Measurements from ENCODE around the gene CPA2. TPM values are rescaled to one million over a fixed set of nuclear protein-coding genes. Genes with fewer than 3 reads are reported as not detected.

CPA2 gene
- total RNA-seq, 1 donor from 2014 or later: 0.82 TPM

DNA sequence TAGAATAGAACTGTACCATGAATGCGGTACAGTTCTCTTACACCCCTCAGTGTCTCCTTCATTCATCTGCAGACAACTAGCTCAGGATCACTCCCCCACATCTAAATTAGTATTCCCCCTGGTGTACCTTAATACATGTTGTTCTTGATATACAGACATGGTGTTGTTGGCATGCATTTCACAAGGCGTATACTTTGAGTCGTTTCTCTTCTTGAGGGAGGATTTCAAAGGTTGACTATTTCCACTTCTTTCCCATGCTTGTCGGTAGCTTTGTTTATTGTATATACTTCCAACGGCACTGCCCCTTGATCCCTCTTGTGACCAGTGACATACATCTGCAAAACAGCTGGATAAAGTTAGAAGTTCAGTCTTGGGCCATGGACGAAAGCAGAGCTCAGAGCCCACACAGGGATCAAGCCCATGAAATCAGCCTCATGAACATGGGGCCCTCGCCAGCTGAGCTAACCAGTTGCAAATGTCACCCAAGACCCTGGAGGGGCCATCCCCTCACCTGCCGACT, 34.9 kb downstream of the CPA2 start:
- peaks cover 6% of the 10 kb centered on the region for H3K27me3 Mint-ChIP-seq (ENCODE audit: insufficient read depth, low read depth)
- Histone ChIP-seq H2AFZ (replicated peaks) (no peak overlapping the region), H3K4me3 (no peak overlapping the region), H3K4me2 (no peak overlapping the region), H3K79me2 (ENCODE audit: low read depth) (no peaks in the 10 kb centered on the region), H3K36me3 (no peaks in the 10 kb centered on the region), H4K20me1 (ENCODE audit: low read depth) (no peaks in the 10 kb centered on the region), H3K27me3 (no peaks in the 10 kb centered on the region), H3K4me1 (no peaks in the 10 kb centered on the region), H3K9me3 (ENCODE audit: low read depth) (no peaks in the 10 kb centered on the region), H3K27ac (no peak overlapping the region), H3F3A (ENCODE audit: low read depth) (no peaks in the 10 kb centered on the region), H3K9ac (no peak overlapping the region)
- H3K4me1 Mint-ChIP-seq: peaks cover 25% of the 10 kb centered on the region
- H3K27ac Mint-ChIP-seq: no peak overlapping the region
- no peaks in the 10 kb centered on the region for H3K36me3 Mint-ChIP-seq
- no peak for TF ChIP-seq EZH2 (IDR thresholded peaks at IDR 0.05)
- TF ChIP-seq EZH2phosphoT487 (IDR thresholded peaks at IDR 0.05): no peak
- TF ChIP-seq, protein P1, sequence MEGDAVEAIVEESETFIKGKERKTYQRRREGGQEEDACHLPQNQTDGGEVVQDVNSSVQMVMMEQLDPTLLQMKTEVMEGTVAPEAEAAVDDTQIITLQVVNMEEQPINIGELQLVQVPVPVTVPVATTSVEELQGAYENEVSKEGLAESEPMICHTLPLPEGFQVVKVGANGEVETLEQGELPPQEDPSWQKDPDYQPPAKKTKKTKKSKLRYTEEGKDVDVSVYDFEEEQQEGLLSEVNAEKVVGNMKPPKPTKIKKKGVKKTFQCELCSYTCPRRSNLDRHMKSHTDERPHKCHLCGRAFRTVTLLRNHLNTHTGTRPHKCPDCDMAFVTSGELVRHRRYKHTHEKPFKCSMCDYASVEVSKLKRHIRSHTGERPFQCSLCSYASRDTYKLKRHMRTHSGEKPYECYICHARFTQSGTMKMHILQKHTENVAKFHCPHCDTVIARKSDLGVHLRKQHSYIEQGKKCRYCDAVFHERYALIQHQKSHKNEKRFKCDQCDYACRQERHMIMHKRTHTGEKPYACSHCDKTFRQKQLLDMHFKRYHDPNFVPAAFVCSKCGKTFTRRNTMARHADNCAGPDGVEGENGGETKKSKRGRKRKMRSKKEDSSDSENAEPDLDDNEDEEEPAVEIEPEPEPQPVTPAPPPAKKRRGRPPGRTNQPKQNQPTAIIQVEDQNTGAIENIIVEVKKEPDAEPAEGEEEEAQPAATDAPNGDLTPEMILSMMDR (IDR thresholded peaks at IDR 0.05): no peak
- DNase-seq (ENCODE audit: low spot score): no peak
- H3K9me3 Mint-ChIP-seq: peaks cover 6% of the 10 kb centered on the region
- H3K4me3 Mint-ChIP-seq: no peak overlapping the region

DNA sequence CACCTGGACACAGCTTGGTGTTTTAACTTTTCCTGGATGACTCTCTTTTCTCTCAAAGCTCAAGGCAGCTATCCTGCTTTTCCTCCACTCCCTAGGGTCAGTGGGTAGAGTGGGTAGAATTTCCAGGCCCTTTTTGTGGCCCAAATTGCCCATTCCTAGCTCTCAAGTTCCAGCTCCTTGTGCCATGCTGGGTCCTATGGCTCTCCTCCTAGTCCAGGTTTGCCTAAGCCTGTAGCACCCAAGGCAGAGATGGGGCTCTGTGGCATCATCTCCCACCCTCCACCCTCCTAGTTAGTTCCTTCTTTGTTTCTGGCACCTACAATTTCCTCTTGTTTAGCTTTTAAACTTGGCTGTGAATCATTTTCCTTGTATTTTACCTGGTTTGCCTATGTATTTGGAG, 36.0 kb downstream of the CPA2 start:
- Histone ChIP-seq H3K4me3 (no peak overlapping the region), H3K9me3 (ENCODE audit: low read depth) (no peaks in the 10 kb centered on the region), H3K27ac (no peak overlapping the region), H3K27me3 (no peaks in the 10 kb centered on the region), H4K20me1 (ENCODE audit: low read depth) (no peaks in the 10 kb centered on the region), H3K4me2 (no peak overlapping the region), H3K79me2 (ENCODE audit: low read depth) (no peaks in the 10 kb centered on the region), H3K9ac (no peak overlapping the region), H3K4me1 (no peaks in the 10 kb centered on the region), H3K36me3 (no peaks in the 10 kb centered on the region), H2AFZ (replicated peaks) (no peak overlapping the region), H3F3A (ENCODE audit: low read depth) (no peaks in the 10 kb centered on the region)
- Mint-ChIP-seq H3K27me3 (ENCODE audit: insufficient read depth, low read depth) (peaks cover 6% of the 10 kb centered on the region), H3K27ac (no peak overlapping the region), H3K36me3 (no peaks in the 10 kb centered on the region), H3K4me1 (peaks cover 17% of the 10 kb centered on the region), H3K4me3 (no peak overlapping the region), H3K9me3 (peaks cover 8% of the 10 kb centered on the region)
- no peak for TF ChIP-seq EZH2 (IDR thresholded peaks at IDR 0.05)
- no peak for TF ChIP-seq EZH2phosphoT487 (IDR thresholded peaks at IDR 0.05)
- TF ChIP-seq, protein P1 (IDR thresholded peaks at IDR 0.05): no peak
- no peak for DNase-seq (ENCODE audit: low spot score)

DNA sequence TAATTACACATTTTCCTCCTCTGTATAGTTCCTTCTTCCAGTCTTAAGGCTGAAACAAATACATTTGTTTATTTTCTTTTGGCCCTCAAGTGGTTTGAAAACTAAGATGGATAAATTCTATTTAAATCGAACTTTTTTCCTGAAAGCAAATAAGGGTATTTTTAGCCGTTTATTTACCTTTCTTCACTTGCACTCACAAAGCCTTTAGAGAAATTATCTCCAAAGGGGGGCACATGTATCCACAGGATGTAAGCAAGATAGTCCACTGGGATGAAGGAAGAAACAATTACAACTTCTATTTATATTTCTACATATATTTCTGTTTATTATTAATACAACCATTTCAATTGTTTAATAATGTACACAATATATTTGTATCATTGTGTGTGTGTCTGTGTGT, 36.5 kb downstream of the CPA2 start:
- DNase-seq (ENCODE audit: low spot score): no peak
- Histone ChIP-seq H4K20me1 (ENCODE audit: low read depth) (no peaks in the 10 kb centered on the region), H3K9ac (no peak overlapping the region), H3K9me3 (ENCODE audit: low read depth) (no peaks in the 10 kb centered on the region), H3F3A (ENCODE audit: low read depth) (no peaks in the 10 kb centered on the region), H3K4me3 (no peak overlapping the region), H3K27me3 (no peaks in the 10 kb centered on the region), H3K4me2 (no peak overlapping the region), H3K27ac (no peak overlapping the region), H3K4me1 (no peaks in the 10 kb centered on the region), H3K36me3 (no peaks in the 10 kb centered on the region), H3K79me2 (ENCODE audit: low read depth) (no peaks in the 10 kb centered on the region), H2AFZ (replicated peaks) (no peak overlapping the region)
- Mint-ChIP-seq H3K36me3 (no peaks in the 10 kb centered on the region), H3K4me1 (peaks cover 12% of the 10 kb centered on the region), H3K27ac (no peak overlapping the region), H3K4me3 (no peak overlapping the region), H3K27me3 (ENCODE audit: insufficient read depth, low read depth) (peaks cover 6% of the 10 kb centered on the region), H3K9me3 (peaks cover 8% of the 10 kb centered on the region)
- TF ChIP-seq EZH2phosphoT487 (IDR thresholded peaks at IDR 0.05): no peak
- no peak for TF ChIP-seq EZH2 (IDR thresholded peaks at IDR 0.05)
- TF ChIP-seq, protein P1 (IDR thresholded peaks at IDR 0.05): no peak
